Natural killer cell (primary cell): Measurements from ENCODE around the gene FAM110A. TPM values are rescaled to one million over a fixed set of nuclear protein-coding genes. Genes with fewer than 3 reads are reported as not detected.

ENCODE experiments used
- ATAC-seq, 3 donors: fragments of 150-1000 bp in 2 of 3; fragments of 200-7000 bp in 1 of 3; cut with Tn5 transposase; 1 replicate in 1 of 3; 2 replicates in 2 of 3; pipeline ENCODE4 v1.10.0; 2021; ENCODE audit warnings: mild to moderate bottlenecking in 2 of 3, moderate library complexity in 2 of 3
- DNase-seq, 2 donors: peaks; one replicate each; pipeline versions ENCODE4 v3.0.0 to v3.0.0-alpha.2; 2013 to 2021; ENCODE audit warnings: mixed read lengths in 1 of 2
- H3K27ac ChIP-seq: one replicate; pipeline ENCODE4 v1.5.1; 2013; ENCODE audit warnings: mild to moderate bottlenecking, low read length
- H3K27me3 ChIP-seq: one replicate; pipeline ENCODE4 v1.6.1; 2013; ENCODE audit warnings: low read length; ENCODE audit not compliant: control insufficient read depth, insufficient read depth
- H3K36me3 ChIP-seq: one replicate; pipeline ENCODE4 v1.6.1; 2013; ENCODE audit warnings: low read length; ENCODE audit not compliant: control insufficient read depth, insufficient read depth
- H3K4me1 ChIP-seq: one replicate; pipeline ENCODE4 v1.6.1; 2013; ENCODE audit warnings: low read length; ENCODE audit not compliant: control insufficient read depth, insufficient read depth
- H3K4me3 ChIP-seq: one replicate; pipeline ENCODE4 v1.5.1; 2013; ENCODE audit warnings: low read length
- H3K9me3 ChIP-seq: one replicate; pipeline ENCODE4 v1.6.1; 2013; ENCODE audit warnings: low read length; ENCODE audit not compliant: control insufficient read depth, insufficient read depth
- H3K27ac Mint-ChIP-seq, 2 donors: one replicate each; pipeline ENCODE4 v1.8.0; 2022; ENCODE audit warnings: mild to moderate bottlenecking in 2 of 2, mixed read lengths in 2 of 2, moderate library complexity in 1 of 2
- H3K27me3 Mint-ChIP-seq, 2 donors: one replicate each; pipeline ENCODE4 v1.8.0; 2022; ENCODE audit warnings: low read depth in 2 of 2, mixed read lengths in 2 of 2
- H3K36me3 Mint-ChIP-seq: one replicate; pipeline ENCODE4 v1.8.0; 2022; ENCODE audit warnings: mixed read lengths
- H3K4me1 Mint-ChIP-seq, 2 donors: one replicate each; pipeline ENCODE4 v1.8.0; 2022; ENCODE audit warnings: mixed read lengths in 2 of 2
- H3K4me3 Mint-ChIP-seq: one replicate; pipeline ENCODE4 v1.8.0; 2022; ENCODE audit warnings: mild to moderate bottlenecking, moderate library complexity, mixed read lengths
- H3K9me3 Mint-ChIP-seq, 2 donors: one replicate each; pipeline ENCODE4 v1.8.0; 2022; ENCODE audit warnings: mixed read lengths in 2 of 2
- CTCF ChIP-seq: fragments of 200-600 bp; IDR thresholded peaks from one replicate; pipeline ENCODE4 v1.8.0; 2022; ENCODE audit warnings: antibody characterized with exemption
- WGBS: methylation state at CpG from one replicate; pipeline ENCODE4 v1.1.7; 2013; ENCODE audit warnings: missing lambda C conversion rate; ENCODE audit not compliant: insufficient coverage; 5-methylcytosine and 5-hydroxymethylcytosine counted together
- intact Hi-C: fragments of 100-400 bp; cut with micrococcal nuclease; formaldehyde crosslinking; loops from one replicate; pipeline ENCODE4 v1.14.2; 2022
- total RNA-seq, 4 donors: library from RNA; stranded (reverse); fragments of 120-200 nt in 1 of 4; gene quantifications; one replicate each; pipeline versions ENCODE4 v1.2.3 to v1.2.4, GENCODE V29; 2013 to 2022

The FAM110A gene
- total RNA-seq, 3 donors from 2014 or later (not counting 1 experiment from before 2014, with no cell fraction given), result 25.1 to 91.0 (median 31.8) TPM

GRCh38 chr20:844473-845225 lies 11.1 kb downstream of the FAM110A start:
- H3K9me3 ChIP-seq, result no peaks in the 10 kb centered on the region
- H3K4me1 Mint-ChIP-seq, result peaks cover 30 to 39% of the 10 kb centered on the region in 2 donors
- H3K4me3 Mint-ChIP-seq, result peak overlapping the region; percentile 87
- no peaks in the 10 kb centered on the region for H3K9me3 Mint-ChIP-seq
- H3K27ac ChIP-seq, result peak overlapping the region; percentile 64
- H3K27me3 Mint-ChIP-seq, result no peaks in the 10 kb centered on the region
- H3K27ac Mint-ChIP-seq, result peak overlapping the region; percentile 96
- H3K36me3 ChIP-seq, result no peaks in the 10 kb centered on the region
- 5% methylated on average over 47 of the region's 47 CpGs for WGBS
- intact Hi-C loops, result loop anchor here (1.0 kb wide), 1 partner anchor 11 kb away; the partner anchor contains the start of gene FAM110A
- no peak for TF ChIP-seq CTCF
- ATAC-seq (peak; percentile 89 to 95 (median 94)), DNase-seq (peak; percentile 79 to 95)
- H3K4me1 ChIP-seq, result peaks cover 63% of the 10 kb centered on the region
- peak overlapping the region; percentile 65 for H3K4me3 ChIP-seq
- H3K36me3 Mint-ChIP-seq, result no peaks in the 10 kb centered on the region
- no peaks in the 10 kb centered on the region for H3K27me3 ChIP-seq

- ATAC-seq, result no peak
These were observed 11.8 kb downstream of the FAM110A start for GRCh38 chr20:845226-845868.

GRCh38 chr20:845941-846893 lies 12.7 kb downstream of the FAM110A start:
- no peak for TF ChIP-seq CTCF

More at GRCh38 chr20:845226-845868, 11.8 kb downstream of the FAM110A start:
- H3K36me3 Mint-ChIP-seq, result no peaks in the 10 kb centered on the region
- no peak for DNase-seq
- Histone ChIP-seq H3K9me3 (no peaks in the 10 kb centered on the region), H3K4me3 (peak overlapping the region; percentile 65), H3K36me3 (no peaks in the 10 kb centered on the region), H3K4me1 (peaks cover 63% of the 10 kb centered on the region), H3K27ac (peak overlapping the region; percentile 67), H3K27me3 (no peaks in the 10 kb centered on the region)
- intact Hi-C loops, result no loop called here
- H3K27ac Mint-ChIP-seq, result peak overlapping the region; percentile 96
- H3K27me3 Mint-ChIP-seq, result no peaks in the 10 kb centered on the region
- peak overlapping the region; percentile 91 for H3K4me3 Mint-ChIP-seq
- TF ChIP-seq CTCF, result no peak
- no peaks in the 10 kb centered on the region for H3K9me3 Mint-ChIP-seq
- peaks cover 30 to 39% of the 10 kb centered on the region in 2 donors for H3K4me1 Mint-ChIP-seq
- 15% methylated on average over 50 of the region's 50 CpGs for WGBS

More at GRCh38 chr20:845941-846893, 12.7 kb downstream of the FAM110A start:
- Histone ChIP-seq H3K27ac (peak overlapping the region; percentile 67), H3K9me3 (no peaks in the 10 kb centered on the region), H3K4me1 (peaks cover 57% of the 10 kb centered on the region), H3K36me3 (no peaks in the 10 kb centered on the region), H3K27me3 (no peaks in the 10 kb centered on the region), H3K4me3 (peak overlapping the region; percentile 40)
- no peaks in the 10 kb centered on the region for H3K27me3 Mint-ChIP-seq
- peak overlapping the region; percentile 96 for H3K27ac Mint-ChIP-seq
- no peaks in the 10 kb centered on the region for H3K9me3 Mint-ChIP-seq
- WGBS, result 24% methylated on average over 11 of the region's 11 CpGs
- H3K36me3 Mint-ChIP-seq, result no peaks in the 10 kb centered on the region
- ATAC-seq, result no peak
- H3K4me3 Mint-ChIP-seq, result peak overlapping the region; percentile 91
- intact Hi-C loops, result no loop called here
- H3K4me1 Mint-ChIP-seq, result peaks cover 30 to 39% of the 10 kb centered on the region in 2 donors
- DNase-seq, result peak in 1 of 2 donors; percentile 42
